Measurements from ENCODE around the gene ULBP2. TPM values are rescaled to one million over a fixed set of nuclear protein-coding genes. Genes with fewer than 3 reads are reported as not detected.
"Not testable (repeated sequence)": the region's sequence is repeated elsewhere in the genome, so short reads cannot be mapped to it uniquely, and the experiment has no call there.

The ULBP2 gene
- total RNA-seq, 1 experiment from 2014 or later, result 2.9 TPM

DNA sequence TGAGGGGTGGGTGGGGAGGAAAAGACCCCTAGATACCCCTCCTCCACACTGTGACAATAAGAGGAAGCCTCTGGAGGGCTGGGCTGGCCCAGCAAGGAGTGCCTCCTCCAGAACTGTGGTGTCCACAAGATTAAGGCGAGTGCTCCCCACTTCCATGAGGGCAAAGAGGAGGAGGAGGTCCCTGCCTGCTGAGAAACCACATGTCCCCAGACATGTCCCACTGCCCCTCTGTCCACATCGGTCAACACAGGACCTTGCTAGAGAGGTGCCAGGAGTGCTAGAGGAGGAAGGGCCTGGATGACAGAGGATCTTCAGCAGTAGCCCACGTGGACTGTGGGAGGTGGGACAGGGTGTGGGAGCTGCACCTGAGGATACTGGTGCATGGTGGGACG lies 22.0 kb upstream of the ULBP2 start:
- Histone ChIP-seq H3K4me1 (replicated peaks; ENCODE audit: insufficient read depth) (no peaks in the 10 kb centered on the region; the same call in 1 of the 2 replicates), H3K4me2 (no peak overlapping the region), H3K9me2 (ENCODE audit: insufficient read depth) (no peaks in the 10 kb centered on the region), H3K36me3 (ENCODE audit: low read depth) (no peaks in the 10 kb centered on the region), H3K79me2 (ENCODE audit: low read depth) (no peaks in the 10 kb centered on the region), H3K4me3 (no peak overlapping the region), H3K9me3 (ENCODE audit: insufficient read depth, low read depth) (no peaks in the 10 kb centered on the region), H3K27me3 (ENCODE audit: insufficient read depth, low read depth) (no peaks in the 10 kb centered on the region), H3F3A (ENCODE audit: insufficient read depth, low read depth) (no peaks in the 10 kb centered on the region), H4K20me1 (ENCODE audit: insufficient read depth) (no peaks in the 10 kb centered on the region), H2AFZ (no peak overlapping the region), H3K27ac (no peak overlapping the region)
- BruUV-seq (replicated peaks), result no TSS peak
- ChIA-PET CTCF (no interaction called here), POLR2A (ENCODE audit: unreplicated experiment) (no interaction called here)
- TF ChIP-seq, protein P1, sequence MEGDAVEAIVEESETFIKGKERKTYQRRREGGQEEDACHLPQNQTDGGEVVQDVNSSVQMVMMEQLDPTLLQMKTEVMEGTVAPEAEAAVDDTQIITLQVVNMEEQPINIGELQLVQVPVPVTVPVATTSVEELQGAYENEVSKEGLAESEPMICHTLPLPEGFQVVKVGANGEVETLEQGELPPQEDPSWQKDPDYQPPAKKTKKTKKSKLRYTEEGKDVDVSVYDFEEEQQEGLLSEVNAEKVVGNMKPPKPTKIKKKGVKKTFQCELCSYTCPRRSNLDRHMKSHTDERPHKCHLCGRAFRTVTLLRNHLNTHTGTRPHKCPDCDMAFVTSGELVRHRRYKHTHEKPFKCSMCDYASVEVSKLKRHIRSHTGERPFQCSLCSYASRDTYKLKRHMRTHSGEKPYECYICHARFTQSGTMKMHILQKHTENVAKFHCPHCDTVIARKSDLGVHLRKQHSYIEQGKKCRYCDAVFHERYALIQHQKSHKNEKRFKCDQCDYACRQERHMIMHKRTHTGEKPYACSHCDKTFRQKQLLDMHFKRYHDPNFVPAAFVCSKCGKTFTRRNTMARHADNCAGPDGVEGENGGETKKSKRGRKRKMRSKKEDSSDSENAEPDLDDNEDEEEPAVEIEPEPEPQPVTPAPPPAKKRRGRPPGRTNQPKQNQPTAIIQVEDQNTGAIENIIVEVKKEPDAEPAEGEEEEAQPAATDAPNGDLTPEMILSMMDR (conservative IDR thresholded peaks at IDR 0.05), result no peak
- no peak for TF ChIP-seq EZH2 (IDR thresholded peaks at IDR 0.05; ENCODE audit: low read depth)
- DNase-seq, result no peak
- intact Hi-C loops (cut with micrococcal nuclease; ENCODE audit: unreplicated experiment), result loop anchor here (5.0 kb wide), 1 partner anchor 353 kb away; the partner anchor contains the start of gene GINM1

- no TSS peak for BruUV-seq (replicated peaks)
- no peak overlapping the region for H3K4me3 ChIP-seq
These were observed 20.5 kb upstream of the ULBP2 start for GRCh38 chr6:149921361-149921760.

DNA sequence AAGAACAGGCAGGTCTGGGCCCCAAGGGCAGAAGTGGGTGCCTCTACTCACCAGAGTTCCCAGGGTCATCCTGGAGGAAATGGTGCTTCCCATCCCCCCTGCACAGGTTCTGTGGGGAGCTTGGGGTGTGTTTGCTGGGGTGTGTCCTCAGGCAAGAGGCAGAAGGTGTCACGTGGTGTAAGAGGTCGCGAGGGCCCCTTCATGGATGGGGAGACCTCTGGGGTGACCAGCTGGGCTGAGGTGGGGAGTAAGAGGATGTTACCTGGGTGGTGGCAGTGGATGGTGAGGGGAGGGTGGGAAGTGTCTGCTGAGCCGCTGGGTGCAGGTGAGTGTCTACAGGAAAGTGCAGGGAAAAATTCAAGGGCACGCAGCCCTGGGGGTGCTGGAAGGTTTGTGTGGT lies 19.7 kb upstream of the ULBP2 start:
- H3K4me1 ChIP-seq (replicated peaks; ENCODE audit: insufficient read depth); H3K79me2 ChIP-seq (ENCODE audit: low read depth); H2AFZ ChIP-seq; BruUV-seq (replicated peaks); H3K36me3 ChIP-seq (ENCODE audit: low read depth); H3K9me2 ChIP-seq (ENCODE audit: insufficient read depth); H3K27me3 ChIP-seq (ENCODE audit: insufficient read depth, low read depth); H3K9me3 ChIP-seq (ENCODE audit: insufficient read depth, low read depth); H3F3A ChIP-seq (ENCODE audit: insufficient read depth, low read depth); H3K27ac ChIP-seq; H4K20me1 ChIP-seq (ENCODE audit: insufficient read depth); DNase-seq: not testable (repeated sequence)
- POLR2A ChIA-PET (ENCODE audit: unreplicated experiment), result interaction anchor here (0.6 kb wide), 1 partner anchor 81 kb away, joined by 3 read pairs; no protein-coding TSS in a partner anchor
- CTCF ChIA-PET, result interaction anchor here (0.6 kb wide), 1 partner anchor 199 kb away, joined by 4 read pairs; no protein-coding TSS in a partner anchor
- Histone ChIP-seq H3K4me3 (peak overlapping the region; percentile 64; the same call in 1 of the 2 replicates), H3K4me2 (peak overlapping the region; percentile 86)
- intact Hi-C loops (cut with micrococcal nuclease; ENCODE audit: unreplicated experiment), result loop anchor here (2.0 to 5.0 kb wide), 2 partner anchors 57 to 355 kb away; partner anchors contain the start of genes GINM1 and LRP11

More at GRCh38 chr6:149921361-149921760, 20.5 kb upstream of the ULBP2 start:
- no peaks in the 10 kb centered on the region for H4K20me1 ChIP-seq (ENCODE audit: insufficient read depth)
- H2AFZ ChIP-seq, result no peak overlapping the region
- peaks cover 1% of the 10 kb centered on the region for H3K4me1 ChIP-seq (replicated peaks; ENCODE audit: insufficient read depth)
- H3K36me3 ChIP-seq (ENCODE audit: low read depth), result no peaks in the 10 kb centered on the region
- H3K4me2 ChIP-seq, result no peak overlapping the region
- no peaks in the 10 kb centered on the region for H3K9me3 ChIP-seq (ENCODE audit: insufficient read depth, low read depth)
- H3K79me2 ChIP-seq (ENCODE audit: low read depth), result no peaks in the 10 kb centered on the region
- H3F3A ChIP-seq (ENCODE audit: insufficient read depth, low read depth), result no peaks in the 10 kb centered on the region
- ChIA-PET CTCF (no interaction called here), POLR2A (ENCODE audit: unreplicated experiment) (no interaction called here)
- DNase-seq, result no peak
- no peak overlapping the region for H3K27ac ChIP-seq
- H3K9me2 ChIP-seq (ENCODE audit: insufficient read depth), result no peaks in the 10 kb centered on the region
- intact Hi-C loops (cut with micrococcal nuclease; ENCODE audit: unreplicated experiment), result loop anchor here (5.0 kb wide), 1 partner anchor 354 kb away; the partner anchor contains the start of gene GINM1
- H3K27me3 ChIP-seq (ENCODE audit: insufficient read depth, low read depth), result no peaks in the 10 kb centered on the region
- no peak for TF ChIP-seq EZH2 (IDR thresholded peaks at IDR 0.05; ENCODE audit: low read depth)
- TF ChIP-seq, protein P1 (conservative IDR thresholded peaks at IDR 0.05), result no peak

Measured in PC-9 (cell line).